ENCODE results near the gene PLCD3.

- TF ChIP-seq CTCF (IDR thresholded peaks at IDR 0.05; ENCODE audit: low read depth, low read length, poor library complexity, severe bottlenecking) (no peak), EZH2phosphoT487 (IDR thresholded peaks at IDR 0.05; ENCODE audit: borderline replicate concordance, low read length) (no peak)
Observed at GRCh38 chr17:45164734-45165269, 32.5 kb upstream of the PLCD3 start.

All from DOHH2 (cell line).